Measurements from ENCODE around the gene COPS2.
"Not testable (repeated sequence)": the region's sequence is repeated elsewhere in the genome, so short reads cannot be mapped to it uniquely, and the experiment has no call there.

The COPS2 gene

GRCh38 chr15:49155110-49155833 lies at the start of gene COPS2:
COPS2 (minus strand) TSS chr15:49155599; CDS start chr15:49155578, 21 bp downstream.
- peak; percentile 87 to 94 for DNase-seq (ENCODE audit: low read depth in 2 of 2)

GRCh38 chr15:49200347-49200746 lies 44.9 kb upstream of the COPS2 start:
- no peak for DNase-seq (ENCODE audit: low read depth in 2 of 2)

DNA sequence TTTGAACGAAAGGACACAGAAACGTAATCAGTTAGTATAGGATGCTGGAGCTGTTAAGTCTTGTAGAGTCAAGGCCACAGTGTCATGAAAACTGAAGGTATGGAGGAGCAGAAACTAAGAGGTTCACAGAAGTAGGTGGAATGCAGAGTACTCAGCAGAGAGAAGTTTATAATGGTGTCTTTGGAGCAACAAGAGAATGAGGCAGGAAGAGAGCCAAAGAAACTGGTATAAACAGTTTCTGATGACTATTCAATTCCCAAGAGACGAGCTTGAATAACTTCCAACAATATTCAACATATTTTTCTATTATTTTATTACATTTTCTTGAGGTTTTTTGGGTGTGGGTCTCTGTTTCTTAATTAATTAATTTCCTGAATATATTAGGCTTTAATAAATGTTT lies 44.3 kb upstream of the COPS2 start:
- DNase-seq (ENCODE audit: low read depth in 2 of 2): no peak

DNA sequence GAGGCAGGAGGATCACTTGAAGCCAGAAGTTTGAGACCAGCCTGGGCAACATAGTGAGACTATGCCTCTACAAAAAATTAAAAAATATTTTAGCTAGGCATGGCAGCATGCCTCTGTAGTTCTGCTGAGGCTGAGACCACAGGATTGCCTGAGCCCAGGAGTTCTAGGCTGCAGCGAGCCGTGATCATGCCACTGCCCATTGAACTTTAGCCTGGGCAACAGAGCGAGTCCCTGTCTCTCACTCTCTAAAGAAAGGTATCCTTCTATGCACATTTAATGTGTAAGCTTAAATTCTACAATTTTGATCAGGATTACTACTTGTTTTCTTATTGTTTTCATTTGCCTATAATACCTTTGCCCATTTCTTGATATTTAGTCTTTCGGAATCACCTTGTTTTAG lies 41.5 kb upstream of the COPS2 start:
- DNase-seq (ENCODE audit: low read depth in 2 of 2): no peak

- DNase-seq (ENCODE audit: low read depth in 2 of 2): no peak
Measured at GRCh38 chr15:49191892-49192291, 36.5 kb upstream of the COPS2 start.

GRCh38 chr15:49190586-49190985 lies 35.2 kb upstream of the COPS2 start:
- no peak for DNase-seq (ENCODE audit: low read depth in 2 of 2)

- DNase-seq (ENCODE audit: low read depth in 2 of 2): no peak
Measured at GRCh38 chr15:49189631-49190030, 34.2 kb upstream of the COPS2 start.

GRCh38 chr15:49188933-49189332 lies 33.5 kb upstream of the COPS2 start:
- no peak for DNase-seq (ENCODE audit: low read depth in 2 of 2)

DNA sequence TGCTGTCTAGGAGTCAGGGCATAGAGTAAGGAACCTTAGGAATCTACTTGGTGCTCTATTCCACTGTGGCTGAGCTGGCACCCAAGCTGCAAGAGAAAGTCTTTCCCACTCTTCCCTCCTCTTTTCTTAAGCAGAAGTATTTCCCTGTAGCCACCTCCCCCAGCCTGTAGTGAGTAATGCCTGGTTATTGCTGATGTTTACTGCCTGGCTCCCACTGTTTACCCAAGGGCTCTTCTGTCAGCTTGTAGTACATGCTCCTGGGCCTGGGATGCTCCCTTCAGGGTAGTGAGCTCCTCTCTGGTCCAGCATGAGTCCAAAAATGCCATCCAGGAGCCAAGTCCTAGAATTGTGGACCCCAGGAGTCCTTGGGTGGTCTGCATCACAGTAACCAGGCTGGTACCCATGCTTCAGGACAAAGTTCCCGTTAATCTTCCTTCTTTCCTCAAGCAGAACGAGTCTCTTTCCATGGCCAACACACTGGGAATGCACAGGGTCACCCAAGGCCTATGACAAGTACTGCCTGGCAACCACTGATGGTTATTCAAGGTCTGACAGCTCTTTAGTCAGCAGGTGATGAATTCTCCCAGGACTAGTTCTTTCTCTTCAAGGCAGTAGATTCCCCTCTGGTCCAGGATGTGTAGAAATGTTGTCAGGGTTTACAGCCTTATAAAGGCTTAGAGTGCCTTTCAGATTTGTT lies 32.3 kb upstream of the COPS2 start:
- DNase-seq (ENCODE audit: low read depth in 2 of 2): no peak

DNA sequence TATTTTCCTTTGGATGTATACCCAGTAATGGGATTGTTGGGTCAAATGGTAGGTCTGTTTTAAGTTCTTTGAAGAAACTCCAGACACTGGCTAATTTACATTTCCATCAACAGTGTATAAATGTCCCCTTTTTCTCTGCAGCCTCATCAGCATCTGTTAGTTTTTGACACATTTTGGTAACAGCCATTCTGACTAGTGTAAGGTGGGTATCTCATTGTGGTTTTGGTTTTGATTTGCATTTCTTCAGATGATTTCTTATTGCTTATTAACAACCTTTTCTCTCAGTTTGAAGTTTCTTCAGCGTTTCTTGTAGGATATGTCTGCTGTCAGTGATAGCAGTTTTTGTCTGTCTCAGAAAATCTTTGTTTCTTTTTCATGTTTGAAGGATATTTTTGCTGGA lies 30.1 kb upstream of the COPS2 start:
- DNase-seq (ENCODE audit: low read depth in 2 of 2): no peak

GRCh38 chr15:49183741-49184140 lies 28.3 kb upstream of the COPS2 start:
- DNase-seq (ENCODE audit: low read depth in 2 of 2): not testable (repeated sequence)

- no peak for DNase-seq (ENCODE audit: low read depth in 2 of 2)
Measured at GRCh38 chr15:49182128-49182527, 26.7 kb upstream of the COPS2 start.

- DNase-seq (ENCODE audit: low read depth in 2 of 2): no peak
Measured at GRCh38 chr15:49179433-49180190, 24.2 kb upstream of the COPS2 start.

DNA sequence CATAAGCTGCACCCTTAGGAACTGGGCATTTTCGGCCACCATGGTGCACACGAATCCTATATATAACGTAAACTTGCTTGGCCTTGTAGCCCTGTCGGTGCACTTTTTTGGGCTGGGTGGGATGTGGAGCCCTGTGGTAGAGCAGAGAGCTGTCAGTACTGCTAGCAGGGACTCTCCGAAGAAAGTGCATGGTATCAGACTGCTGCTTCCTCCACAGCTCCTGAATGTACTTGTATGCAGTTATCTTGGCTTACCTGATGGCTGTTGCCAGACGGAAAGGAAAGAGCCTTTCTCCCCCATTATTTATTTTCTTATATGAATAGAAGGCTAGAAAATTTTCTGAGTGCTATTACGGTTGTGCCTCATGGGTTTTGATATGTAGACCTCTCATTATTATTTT lies 23.1 kb upstream of the COPS2 start:
- no peak for DNase-seq (ENCODE audit: low read depth in 2 of 2)

GRCh38 chr15:49175582-49176397 lies 20.4 kb upstream of the COPS2 start:
- DNase-seq (ENCODE audit: low read depth in 2 of 2): not testable (repeated sequence)

- no peak for DNase-seq (ENCODE audit: low read depth in 2 of 2)
Measured at GRCh38 chr15:49174902-49175301, 19.5 kb upstream of the COPS2 start.

GRCh38 chr15:49171790-49172189 lies 16.4 kb upstream of the COPS2 start:
- DNase-seq (ENCODE audit: low read depth in 2 of 2): no peak

GRCh38 chr15:49169880-49170597 lies 14.6 kb upstream of the COPS2 start, which contains the start of gene GALK2:
GALK2 (plus strand) TSS chr15:49170247; CDS start chr15:49170323, 76 bp downstream.
- DNase-seq (ENCODE audit: low read depth in 2 of 2): peak; percentile 51 to 59

GRCh38 chr15:49168016-49168415 lies 12.6 kb upstream of the COPS2 start:
- DNase-seq (ENCODE audit: low read depth in 2 of 2): no peak

DNA sequence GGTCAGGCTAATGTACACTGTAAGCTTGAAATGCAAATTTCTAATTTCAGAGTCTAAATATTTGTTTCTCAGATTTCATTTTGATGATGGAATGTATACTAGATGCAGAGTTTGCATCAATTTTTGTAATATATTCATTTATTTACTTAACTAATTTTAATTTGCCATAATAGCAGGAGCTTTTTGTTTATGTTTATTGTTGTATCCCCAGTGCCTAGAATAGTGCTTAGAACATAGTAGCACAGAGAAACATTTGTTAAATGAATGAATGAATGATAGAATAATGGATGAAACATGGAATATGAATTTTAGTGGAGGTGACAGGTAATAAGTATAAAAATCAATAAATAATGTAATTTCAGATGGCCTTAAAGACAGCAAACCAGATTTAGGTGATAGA lies 9.5 kb upstream of the COPS2 start:
- DNase-seq (ENCODE audit: low read depth in 2 of 2): no peak

- no peak for DNase-seq (ENCODE audit: low read depth in 2 of 2)
Measured at GRCh38 chr15:49163678-49164077, 8.3 kb upstream of the COPS2 start.
